H9 (cell line): ENCODE measurements around the gene EPC2. TPM values are rescaled to one million over a fixed set of nuclear protein-coding genes. Genes with fewer than 3 reads are reported as not detected.

Experiments
- DNase-seq: peaks from one replicate; pipeline ENCODE4 v3.0.0-alpha.2; 2017
- H2AFZ ChIP-seq: one replicate; pipeline ENCODE4 v1.6.1; 2013; ENCODE audit warnings: mild to moderate bottlenecking, low read length, control low read depth, moderate library complexity
- H2AK5ac ChIP-seq: 2 replicates; pipeline ENCODE4 v1.6.1; 2013; ENCODE audit warnings: low read length, control low read depth, mixed read lengths; ENCODE audit not compliant: insufficient read length
- H2BK120ac ChIP-seq: one replicate; pipeline ENCODE4 v1.6.1; 2013; ENCODE audit warnings: low read depth, mild to moderate bottlenecking, low read length, control low read depth, inconsistent platforms; ENCODE audit not compliant: poor library complexity, severe bottlenecking
- H2BK12ac ChIP-seq: 2 replicates; pipeline ENCODE4 v1.6.1; 2013; ENCODE audit warnings: low read length, control low read depth, mixed read lengths, low read depth; ENCODE audit not compliant: insufficient read length
- H2BK15ac ChIP-seq: 2 replicates; pipeline ENCODE4 v1.6.1; 2013; ENCODE audit warnings: low read depth, low read length, control low read depth
- H2BK20ac ChIP-seq: one replicate; pipeline ENCODE4 v1.6.1; 2013; ENCODE audit warnings: low read depth, mild to moderate bottlenecking, low read length, control low read depth, inconsistent platforms; ENCODE audit not compliant: poor library complexity, severe bottlenecking
- H2BK5ac ChIP-seq: 2 replicates; pipeline ENCODE4 v1.6.1; 2013; ENCODE audit warnings: low read length, control low read depth, mixed read lengths; ENCODE audit not compliant: insufficient read length
- H3K14ac ChIP-seq: 2 replicates; pipeline ENCODE4 v1.6.1; 2013; ENCODE audit warnings: low read length, control low read depth; ENCODE audit not compliant: insufficient read depth
- H3K18ac ChIP-seq: 2 replicates; pipeline ENCODE4 v1.6.1; 2013; ENCODE audit warnings: low read depth, mild to moderate bottlenecking, mixed read lengths, low read length, control low read depth; ENCODE audit not compliant: insufficient read length
- H3K23ac ChIP-seq: 2 replicates; pipeline ENCODE4 v1.6.1; 2013; ENCODE audit warnings: low read length, control low read depth, mixed read lengths, low read depth; ENCODE audit not compliant: insufficient read length
- H3K23me2 ChIP-seq: 2 replicates; pipeline ENCODE4 v1.6.1; 2013; ENCODE audit warnings: low read depth, mild to moderate bottlenecking, mixed read lengths, low read length, control low read depth; ENCODE audit not compliant: insufficient read length, poor library complexity, severe bottlenecking
- H3K27ac ChIP-seq: 2 replicates; pipeline ENCODE4 v1.5.1; 2013; ENCODE audit warnings: low read length, control low read depth, mixed read lengths, low read depth; ENCODE audit not compliant: insufficient read length
- H3K27me3 ChIP-seq: 2 replicates; pipeline ENCODE4 v1.6.1; 2013; ENCODE audit warnings: low read length, control low read depth, inconsistent platforms; ENCODE audit not compliant: insufficient read depth
- H3K4ac ChIP-seq: 2 replicates; pipeline ENCODE4 v1.6.1; 2013; ENCODE audit warnings: low read depth, mild to moderate bottlenecking, control low read depth, inconsistent platforms, low read length, moderate library complexity
- H3K4me1 ChIP-seq: 2 replicates; pipeline ENCODE4 v1.6.1; 2013; ENCODE audit warnings: low read length, control low read depth, inconsistent platforms; ENCODE audit not compliant: insufficient read depth
- H3K4me2 ChIP-seq: 2 replicates; pipeline ENCODE4 v1.6.1; 2013; ENCODE audit warnings: low read length, control low read depth, mixed read lengths; ENCODE audit not compliant: insufficient read length, insufficient read depth
- H3K56ac ChIP-seq: 2 replicates; pipeline ENCODE4 v1.6.1; 2013; ENCODE audit warnings: low read depth, mild to moderate bottlenecking, mixed read lengths, low read length, control low read depth; ENCODE audit not compliant: insufficient read length
- H3K79me1 ChIP-seq: 2 replicates; pipeline ENCODE4 v1.6.1; 2013; ENCODE audit warnings: low read depth, mild to moderate bottlenecking, moderate library complexity, low read length, control low read depth, inconsistent platforms; ENCODE audit not compliant: insufficient read depth, poor library complexity, severe bottlenecking
- H3K79me2 ChIP-seq: 2 replicates; pipeline ENCODE4 v1.6.1; 2013; ENCODE audit warnings: low read length, control low read depth, inconsistent platforms; ENCODE audit not compliant: insufficient read depth
- H3K9ac ChIP-seq: 2 replicates; pipeline ENCODE4 v1.6.1; 2013; ENCODE audit warnings: low read length, control low read depth, mixed read lengths; ENCODE audit not compliant: insufficient read length; ENCODE audit errors: extremely low read depth
- H3K9me3 ChIP-seq: one replicate; pipeline ENCODE4 v1.6.1; 2013; ENCODE audit warnings: low read depth, low read length, inconsistent platforms; ENCODE audit not compliant: control insufficient read depth
- H3T11ph ChIP-seq: one replicate; pipeline ENCODE4 v1.6.1; 2013; ENCODE audit warnings: mild to moderate bottlenecking, low read length, control low read depth, inconsistent platforms
- H4K20me1 ChIP-seq: one replicate; pipeline ENCODE4 v1.6.1; 2013; ENCODE audit not compliant: control insufficient read depth, insufficient read length, insufficient read depth
- H4K5ac ChIP-seq: 2 replicates; pipeline ENCODE4 v1.6.1; 2013; ENCODE audit warnings: low read depth, mild to moderate bottlenecking, mixed read lengths, low read length, control low read depth; ENCODE audit not compliant: insufficient read length
- H4K8ac ChIP-seq: replicated peaks from 2 replicates; pipeline ENCODE4 v1.6.1; 2013; ENCODE audit warnings: low read length, control low read depth, mixed read lengths, low read depth; ENCODE audit not compliant: insufficient read length
- H4K91ac ChIP-seq: 2 replicates; pipeline ENCODE4 v1.6.1; 2013; ENCODE audit warnings: low read depth, mild to moderate bottlenecking, moderate library complexity, mixed read lengths, low read length, control low read depth; ENCODE audit not compliant: insufficient read length
- H3K27ac Mint-ChIP-seq, 3 experiments: 2 replicates in 2 of 3; 3 replicates in 1 of 3; pipeline ENCODE4 v1.8.0; 2020 to 2021; ENCODE audit warnings: mixed read lengths in 3 of 3, mild to moderate bottlenecking in 1 of 3, moderate library complexity in 1 of 3
- H3K27me3 Mint-ChIP-seq: 2 replicates; pipeline ENCODE4 v1.8.0; 2021; ENCODE audit warnings: low read depth, mild to moderate bottlenecking, moderate library complexity, mixed read lengths
- H3K36me3 Mint-ChIP-seq, 3 experiments: 2 replicates in 2 of 3; 3 replicates in 1 of 3; pipeline ENCODE4 v1.8.0; 2020 to 2021; ENCODE audit warnings: low read depth in 3 of 3, mixed read lengths in 3 of 3; ENCODE audit not compliant: insufficient read depth in 1 of 3
- H3K4me1 Mint-ChIP-seq, 2 experiments: 2 replicates each; pipeline ENCODE4 v1.8.0; 2020; ENCODE audit warnings: mixed read lengths in 2 of 2
- H3K4me3 Mint-ChIP-seq, 2 experiments: 2 replicates in 1 of 2; 3 replicates in 1 of 2; pipeline ENCODE4 v1.8.0; 2020 to 2021; ENCODE audit warnings: mild to moderate bottlenecking in 2 of 2, mixed read lengths in 2 of 2, moderate library complexity in 1 of 2
- H3K9me3 Mint-ChIP-seq, 2 experiments: 2 replicates in 1 of 2; 3 replicates in 1 of 2; pipeline ENCODE4 v1.8.0; 2020; ENCODE audit warnings: mild to moderate bottlenecking in 2 of 2, mixed read lengths in 2 of 2, moderate library complexity in 1 of 2
- CTCF ChIP-seq: fragments of 200-600 bp; sonication (generic); conservative IDR thresholded peaks from 3 replicates; pipeline ENCODE4 v1.8.0; 2021; ENCODE audit warnings: antibody characterized with exemption, mild to moderate bottlenecking
- total RNA-seq: library from RNA; stranded (reverse); gene quantifications from 2 replicates; pipeline ENCODE4 v1.2.1, GENCODE V29; 2021

EPC2 gene
- total RNA-seq, 1 experiment from 2014 or later, result 31.3 TPM

- peaks cover 39 to 51% of the 10 kb centered on the region in 2 experiments for H3K4me1 Mint-ChIP-seq
Observed at GRCh38 chr2:148649936-148650335, 5.4 kb downstream of the EPC2 start.

More at GRCh38 chr2:148649936-148650335, 5.4 kb downstream of the EPC2 start:
- no peak overlapping the region for H3T11ph ChIP-seq
- H4K8ac ChIP-seq, result no peak overlapping the region
- H3K14ac ChIP-seq, result no peak overlapping the region
- peaks cover 1% of the 10 kb centered on the region for H3K79me1 ChIP-seq
- H2BK5ac ChIP-seq, result no peak overlapping the region
- H3K4me3 Mint-ChIP-seq, result no peak overlapping the region
- no peak overlapping the region for H2BK120ac ChIP-seq
- H3K4ac ChIP-seq, result no peak overlapping the region
- no peak for DNase-seq
- H2BK20ac ChIP-seq, result no peak overlapping the region
- no peak overlapping the region for H2AFZ ChIP-seq
- H2BK12ac ChIP-seq, result no peak overlapping the region
- no peaks in the 10 kb centered on the region for H3K9me3 ChIP-seq
- H3K23ac ChIP-seq, result no peak overlapping the region
- no peaks in the 10 kb centered on the region for H4K20me1 ChIP-seq
- H2BK15ac ChIP-seq, result no peak overlapping the region
- 0 out of 2 replicates have a peak, but pooled peaks cover 5% of the 10 kb centered on the region for H3K4me1 ChIP-seq
- no peak overlapping the region for H3K18ac ChIP-seq
- no peak overlapping the region for H3K27ac Mint-ChIP-seq
- H2AK5ac ChIP-seq, result no peak overlapping the region
- TF ChIP-seq CTCF, result no peak
- H3K4me2 ChIP-seq, result no peak overlapping the region
- no peaks in the 10 kb centered on the region for H3K9me3 Mint-ChIP-seq
- no peak overlapping the region for H3K27ac ChIP-seq
- no peak overlapping the region for H3K56ac ChIP-seq
- no peak overlapping the region for H4K91ac ChIP-seq
- H3K23me2 ChIP-seq, result peaks cover 5% of the 10 kb centered on the region
- no peaks in the 10 kb centered on the region for H3K27me3 Mint-ChIP-seq
- no peaks in the 10 kb centered on the region for H3K27me3 ChIP-seq
- no peak overlapping the region for H4K5ac ChIP-seq
- H3K79me2 ChIP-seq, result peaks cover 52% of the 10 kb centered on the region
- H3K36me3 Mint-ChIP-seq, result no peaks in the 10 kb centered on the region
- H3K9ac ChIP-seq, result no peak overlapping the region
